Activated T-helper 2 cell treated with anti-CD3 and anti-CD28 coated beads, Interferon-gamma antibody, Interleukin-2, Interleukin-4, amounts not matched to agents 10 μg/mL and 5 μg/mL and 100 μg/mL, durations not matched to agents 14 hours and 24 hours and 36 hours (primary cell): ENCODE results near the gene PAX5. TPM values are rescaled to one million over a fixed set of nuclear protein-coding genes. Genes with fewer than 3 reads are reported as not detected.

Experiments used
- DNase-seq: peaks from one replicate; pipeline ENCODE4 v3.0.0; 2021; ENCODE audit warnings: low spot score
- H3K27ac Mint-ChIP-seq: one replicate; pipeline ENCODE4 v1.8.0; 2021; ENCODE audit warnings: mixed read lengths
- H3K27me3 Mint-ChIP-seq: one replicate; pipeline ENCODE4 v1.8.0; 2021; ENCODE audit warnings: low read depth, mixed read lengths
- H3K36me3 Mint-ChIP-seq: one replicate; pipeline ENCODE4 v1.8.0; 2021; ENCODE audit warnings: low read depth, mixed read lengths
- H3K4me1 Mint-ChIP-seq: one replicate; pipeline ENCODE4 v1.8.0; 2021; ENCODE audit warnings: low read depth, mixed read lengths
- H3K4me3 Mint-ChIP-seq: one replicate; pipeline ENCODE4 v1.8.0; 2021; ENCODE audit warnings: low read depth, mild to moderate bottlenecking, moderate library complexity, mixed read lengths
- H3K9me3 Mint-ChIP-seq: one replicate; pipeline ENCODE4 v1.8.0; 2021; ENCODE audit warnings: mixed read lengths
- intact Hi-C: fragments of 100-400 bp; cut with micrococcal nuclease; formaldehyde crosslinking; loops from one replicate; pipeline ENCODE4 v1.15.1; 2023
- total RNA-seq: library from RNA; stranded (reverse); gene quantifications from 2 replicates; pipeline ENCODE4 v1.2.3, GENCODE V29; 2022

PAX5 gene
- total RNA-seq, 1 donor from 2014 or later: 0.34 TPM

DNA sequence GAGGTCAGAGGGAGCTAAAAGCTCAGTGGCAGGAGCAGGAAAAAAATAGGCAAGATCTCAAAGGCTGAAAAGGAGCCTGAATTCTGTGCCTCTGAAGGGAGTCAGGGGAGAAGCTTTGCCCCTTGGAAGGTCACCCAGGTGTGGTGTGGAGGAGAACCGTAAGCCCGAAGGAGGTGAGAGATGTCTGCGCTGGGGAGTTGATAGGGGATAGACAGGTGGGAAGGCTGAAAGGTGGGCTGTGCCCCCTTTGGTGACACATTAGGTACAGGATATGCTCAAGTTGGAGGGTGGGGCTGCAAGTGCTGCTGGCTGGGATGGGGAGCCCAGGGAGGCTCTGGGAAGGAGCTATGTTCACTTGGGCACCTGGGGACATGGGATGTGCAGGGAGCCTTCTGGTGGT, 217.7 kb downstream of the PAX5 start:
- H3K27me3 Mint-ChIP-seq: peaks cover 28% of the 10 kb centered on the region
- intact Hi-C loops: no loop called here

DNA sequence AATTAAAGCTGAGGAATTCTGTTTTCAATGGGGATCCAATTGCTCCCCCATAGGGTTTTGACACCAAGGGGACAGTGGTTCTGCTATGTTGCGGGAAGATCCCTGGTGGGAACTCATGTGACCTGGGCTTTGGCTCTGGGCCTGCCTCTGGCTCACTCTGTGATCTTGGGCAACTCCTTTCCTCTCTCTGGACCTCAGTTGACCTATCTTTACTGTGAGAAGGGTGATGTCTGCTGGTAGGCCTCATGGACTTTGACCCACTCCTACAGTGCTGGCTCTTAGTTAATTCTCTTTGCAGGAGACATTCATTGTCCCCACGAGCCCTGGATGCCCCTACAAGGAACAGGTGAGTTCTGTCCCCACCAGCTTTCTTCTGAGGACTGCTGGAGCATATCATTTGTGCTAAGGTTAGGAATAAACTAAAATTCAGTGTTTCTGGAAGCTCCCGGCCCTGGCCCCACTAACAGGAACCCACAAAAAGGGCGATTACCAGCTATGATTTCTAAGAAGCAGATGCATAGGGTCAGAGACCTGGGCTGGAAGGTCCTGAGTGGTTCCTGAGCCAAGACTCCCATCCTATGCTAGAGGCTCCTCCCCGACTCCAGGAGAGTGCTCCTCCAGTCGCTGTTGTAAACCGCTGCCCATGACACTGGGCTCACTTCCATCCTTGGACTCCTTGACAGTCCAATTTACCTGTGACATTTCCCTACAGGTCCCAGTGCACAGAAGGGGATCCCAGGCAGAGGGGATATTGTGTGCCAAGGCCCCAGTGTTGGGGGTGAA, 218.3 kb downstream of the PAX5 start:
- no peak overlapping the region for H3K27ac Mint-ChIP-seq
- no peaks in the 10 kb centered on the region for H3K9me3 Mint-ChIP-seq
- H3K4me3 Mint-ChIP-seq: no peak overlapping the region
- intact Hi-C loops: no loop called here
- no peak for DNase-seq
- peaks cover 28% of the 10 kb centered on the region for H3K27me3 Mint-ChIP-seq
- H3K4me1 Mint-ChIP-seq: peaks cover 2% of the 10 kb centered on the region
- H3K36me3 Mint-ChIP-seq: no peaks in the 10 kb centered on the region

More for the DNA sequence above, 217.7 kb downstream of the PAX5 start:
- DNase-seq: no peak
- H3K27ac Mint-ChIP-seq: no peak overlapping the region
- H3K4me3 Mint-ChIP-seq: no peak overlapping the region
- peaks cover 2% of the 10 kb centered on the region for H3K4me1 Mint-ChIP-seq
- H3K36me3 Mint-ChIP-seq: no peaks in the 10 kb centered on the region
- H3K9me3 Mint-ChIP-seq: no peaks in the 10 kb centered on the region

DNA sequence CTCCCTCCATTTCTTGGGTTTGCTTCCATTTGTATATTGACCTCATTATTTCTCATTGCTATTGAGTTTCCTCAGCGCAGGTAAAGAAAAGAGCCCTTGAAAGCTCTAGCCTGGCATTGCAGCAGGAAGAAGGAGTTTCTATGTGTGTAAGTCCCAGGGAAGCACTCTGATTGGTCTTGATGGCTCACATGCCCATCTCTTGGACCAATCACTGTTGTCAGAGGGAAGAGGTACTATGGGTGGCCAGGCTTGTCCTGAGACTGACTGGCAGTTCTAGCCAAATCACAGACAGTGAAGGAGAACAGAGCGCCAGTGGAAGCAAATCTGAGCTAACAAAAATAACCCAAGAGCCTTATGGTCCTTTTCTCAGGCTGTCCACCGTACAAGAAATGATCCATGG, 219.0 kb downstream of the PAX5 start:
- H3K4me1 Mint-ChIP-seq: peaks cover 2% of the 10 kb centered on the region
- H3K9me3 Mint-ChIP-seq: no peaks in the 10 kb centered on the region
- no peaks in the 10 kb centered on the region for H3K36me3 Mint-ChIP-seq
- peaks cover 30% of the 10 kb centered on the region for H3K27me3 Mint-ChIP-seq
- intact Hi-C loops: no loop called here
- DNase-seq: no peak
- no peak overlapping the region for H3K27ac Mint-ChIP-seq
- H3K4me3 Mint-ChIP-seq: no peak overlapping the region

DNA sequence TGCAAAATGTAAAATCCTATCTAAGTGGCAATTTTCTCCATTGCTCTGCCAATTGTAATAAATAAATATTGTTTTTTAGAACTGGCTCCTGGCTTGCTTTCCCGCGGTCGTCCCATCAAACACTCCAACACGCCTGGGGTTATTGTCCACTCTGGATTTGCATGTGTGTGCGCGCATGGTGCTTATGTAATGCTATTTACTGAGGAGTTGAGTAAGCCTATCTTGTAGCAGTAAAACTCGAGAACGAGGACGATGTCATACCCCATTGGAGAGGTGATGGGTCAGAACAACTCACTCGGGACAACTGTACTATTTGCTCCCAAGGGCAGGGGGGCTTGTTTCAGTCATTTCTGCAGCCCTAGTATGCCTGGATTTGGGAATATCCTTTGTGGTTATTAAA, 220.9 kb downstream of the PAX5 start:
- no peak for DNase-seq
- Mint-ChIP-seq H3K4me3 (no peak overlapping the region), H3K4me1 (no peaks in the 10 kb centered on the region), H3K27me3 (peaks cover 24% of the 10 kb centered on the region), H3K9me3 (no peaks in the 10 kb centered on the region), H3K27ac (no peak overlapping the region), H3K36me3 (no peaks in the 10 kb centered on the region)
- intact Hi-C loops: no loop called here

- no peak overlapping the region for H3K4me3 Mint-ChIP-seq
- peaks cover 24% of the 10 kb centered on the region for H3K27me3 Mint-ChIP-seq
- intact Hi-C loops: no loop called here
- H3K9me3 Mint-ChIP-seq: no peaks in the 10 kb centered on the region
- H3K4me1 Mint-ChIP-seq: no peaks in the 10 kb centered on the region
- no peak overlapping the region for H3K27ac Mint-ChIP-seq
- no peaks in the 10 kb centered on the region for H3K36me3 Mint-ChIP-seq
- DNase-seq: no peak
Observed at GRCh38 chr9:36812556-36812955, 221.5 kb downstream of the PAX5 start.

GRCh38 chr9:36808251-36808650, 225.8 kb downstream of the PAX5 start:
- Mint-ChIP-seq H3K27me3 (peaks cover 15% of the 10 kb centered on the region), H3K4me3 (no peak overlapping the region), H3K4me1 (no peaks in the 10 kb centered on the region), H3K36me3 (no peaks in the 10 kb centered on the region), H3K27ac (no peak overlapping the region), H3K9me3 (no peaks in the 10 kb centered on the region)
- DNase-seq: no peak
- intact Hi-C loops: no loop called here

GRCh38 chr9:36803961-36804360, 230.1 kb downstream of the PAX5 start:
- H3K36me3 Mint-ChIP-seq: no peaks in the 10 kb centered on the region
- H3K9me3 Mint-ChIP-seq: no peaks in the 10 kb centered on the region
- H3K4me1 Mint-ChIP-seq: no peaks in the 10 kb centered on the region
- H3K27me3 Mint-ChIP-seq: peaks cover 5% of the 10 kb centered on the region
- H3K27ac Mint-ChIP-seq: no peak overlapping the region
- intact Hi-C loops: no loop called here
- no peak for DNase-seq
- H3K4me3 Mint-ChIP-seq: no peak overlapping the region

- H3K4me3 Mint-ChIP-seq: no peak overlapping the region
- H3K36me3 Mint-ChIP-seq: no peaks in the 10 kb centered on the region
- no peak for DNase-seq
- intact Hi-C loops: no loop called here
- peaks cover 3% of the 10 kb centered on the region for H3K27me3 Mint-ChIP-seq
- H3K4me1 Mint-ChIP-seq: no peaks in the 10 kb centered on the region
- no peaks in the 10 kb centered on the region for H3K9me3 Mint-ChIP-seq
- H3K27ac Mint-ChIP-seq: no peak overlapping the region
Observed at GRCh38 chr9:36802201-36802920, 231.7 kb downstream of the PAX5 start.

- intact Hi-C loops: no loop called here
- no peak for DNase-seq
- Mint-ChIP-seq H3K27me3 (peaks cover 3% of the 10 kb centered on the region), H3K9me3 (no peaks in the 10 kb centered on the region), H3K4me1 (no peaks in the 10 kb centered on the region), H3K27ac (no peak overlapping the region), H3K36me3 (no peaks in the 10 kb centered on the region), H3K4me3 (no peak overlapping the region)
Observed at GRCh38 chr9:36800455-36800854, 233.6 kb downstream of the PAX5 start.

GRCh38 chr9:36798350-36799065, 235.6 kb downstream of the PAX5 start:
- peaks cover 3% of the 10 kb centered on the region for H3K27me3 Mint-ChIP-seq
- H3K27ac Mint-ChIP-seq: no peak overlapping the region
- H3K4me3 Mint-ChIP-seq: no peak overlapping the region
- DNase-seq: no peak
- peaks cover 5% of the 10 kb centered on the region for H3K9me3 Mint-ChIP-seq
- no peaks in the 10 kb centered on the region for H3K4me1 Mint-ChIP-seq
- intact Hi-C loops: no loop called here
- no peaks in the 10 kb centered on the region for H3K36me3 Mint-ChIP-seq

- H3K4me1 Mint-ChIP-seq: no peaks in the 10 kb centered on the region
- H3K36me3 Mint-ChIP-seq: no peaks in the 10 kb centered on the region
- peaks cover 10% of the 10 kb centered on the region for H3K9me3 Mint-ChIP-seq
- peaks cover 3% of the 10 kb centered on the region for H3K27me3 Mint-ChIP-seq
- intact Hi-C loops: no loop called here
- no peak overlapping the region for H3K4me3 Mint-ChIP-seq
- no peak overlapping the region for H3K27ac Mint-ChIP-seq
- DNase-seq: no peak
Observed at GRCh38 chr9:36797471-36798220, 236.4 kb downstream of the PAX5 start.

DNA sequence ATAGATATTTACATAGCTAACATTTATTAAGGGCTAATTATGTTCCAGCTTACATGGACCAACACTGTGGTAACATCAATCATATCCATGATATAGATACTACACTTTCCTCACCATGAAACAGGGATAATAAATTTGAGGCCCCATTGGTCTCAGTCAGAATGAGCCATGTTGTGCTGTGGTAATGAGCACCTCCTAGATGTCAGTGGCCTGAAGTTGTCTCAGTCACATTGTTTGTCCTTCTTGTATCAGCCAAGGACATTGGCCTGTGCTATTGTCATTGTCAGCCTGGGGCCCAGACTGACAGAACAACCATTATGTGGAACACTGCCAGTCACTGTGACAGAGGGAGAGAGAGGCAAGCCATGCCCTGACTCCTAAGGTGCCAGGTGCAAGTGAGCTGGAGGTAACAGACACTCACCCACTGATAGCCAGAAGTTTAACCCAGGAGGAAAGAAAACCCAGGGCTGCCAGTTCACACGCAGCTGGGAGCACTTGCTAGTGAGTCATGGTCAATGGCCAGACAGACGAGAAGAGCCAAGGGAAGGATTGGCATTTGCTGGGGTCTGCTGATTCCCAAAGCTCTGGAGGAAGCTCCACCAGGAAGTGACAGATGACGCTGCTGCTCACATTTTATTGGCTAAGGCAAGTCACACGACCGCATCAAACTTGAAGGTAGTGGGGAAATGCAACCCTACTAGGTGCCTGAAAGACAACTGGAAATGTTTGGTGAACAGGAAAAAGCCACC, 237.2 kb downstream of the PAX5 start:
- Mint-ChIP-seq H3K27ac (no peak overlapping the region), H3K4me1 (no peaks in the 10 kb centered on the region), H3K9me3 (peaks cover 13% of the 10 kb centered on the region), H3K4me3 (no peak overlapping the region), H3K36me3 (no peaks in the 10 kb centered on the region), H3K27me3 (peaks cover 3% of the 10 kb centered on the region)
- intact Hi-C loops: no loop called here
- no peak for DNase-seq
